Peyer's patch (tissue), 4 donors: ENCODE measurements around the gene MTHFSD. TPM values are rescaled to one million over a fixed set of nuclear protein-coding genes. Genes with fewer than 3 reads are reported as not detected.

Source experiments
- DNase-seq, 3 donors: peaks; one replicate each; pipeline ENCODE4 v3.0.0-alpha.2; 2017 to 2019
- H3K27ac ChIP-seq, 4 donors: fragments of 200-600 bp; sonication (generic); one replicate each; pipeline ENCODE4 v1.5.1; 2016 to 2019
- H3K27me3 ChIP-seq, 2 donors: fragments of 200-600 bp; sonication (generic); one replicate each; pipeline ENCODE4 v1.5.1; 2019
- H3K36me3 ChIP-seq, 3 donors: fragments of 200-600 bp; sonication (generic); one replicate each; pipeline ENCODE4 v1.5.1; 2016 to 2019
- H3K4me1 ChIP-seq, 4 donors: fragments of 200-600 bp; sonication (generic); one replicate each; pipeline ENCODE4 v1.5.1; 2016 to 2019
- H3K4me3 ChIP-seq, 4 donors: fragments of 200-600 bp; sonication (generic); 1 replicate in 3 of 4; 2 replicates in 1 of 4; pipeline ENCODE4 v1.5.1; 2016 to 2019; ENCODE audit warnings: mild to moderate bottlenecking in 1 of 4
- H3K9me3 ChIP-seq, 4 donors: fragments of 200-600 bp; sonication (generic); one replicate each; pipeline ENCODE4 v1.5.1; 2016 to 2019; ENCODE audit warnings: mild to moderate bottlenecking in 1 of 4
- CTCF ChIP-seq, 6 experiments: fragments of 450-650 bp in 4 of 6; fragments of 200-600 bp in 2 of 6; sonication (generic) in 1 of 6; IDR thresholded peaks; one replicate each; pipeline ENCODE4 v1.5.1; 2017 to 2019; ENCODE audit warnings: antibody characterized with exemption in 6 of 6, mild to moderate bottlenecking in 3 of 6, moderate library complexity in 1 of 6
- POLR2A ChIP-seq, 2 donors: fragments of 450-650 bp; IDR thresholded peaks; one replicate each; pipeline ENCODE4 v1.5.1; 2017; ENCODE audit warnings: antibody characterized with exemption in 2 of 2, mild to moderate bottlenecking in 2 of 2, moderate library complexity in 2 of 2
- total RNA-seq, 4 donors: library from RNA; depleted of rRNA; stranded (reverse); fragments of >200 nt; gene quantifications; one replicate each; pipeline ENCODE4 v1.1.0, GENCODE V29; 2016

MTHFSD gene
- total RNA-seq, 4 donors from 2014 or later: 18.2 to 35.4 (median 21.9) TPM

DNA sequence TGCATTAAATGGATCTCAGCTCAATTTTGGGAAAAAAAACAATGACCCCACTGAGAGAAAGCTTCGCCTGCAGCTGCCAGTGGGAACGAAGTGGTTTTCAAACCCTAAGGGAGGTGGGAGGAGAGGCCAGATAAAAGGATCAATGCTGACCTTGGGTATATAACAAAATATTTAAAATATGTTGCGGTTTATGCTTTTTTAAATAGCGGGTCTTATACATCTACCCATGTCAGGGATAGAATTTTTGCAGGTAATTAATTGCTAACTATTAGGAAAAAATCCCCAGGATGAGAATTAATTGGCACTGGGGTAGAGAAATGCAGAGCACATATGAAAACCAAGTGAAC lies 55.6 kb downstream of the MTHFSD start:
- peaks cover 0 to 22% of the 10 kb centered on the region in 2 donors for H3K27me3 ChIP-seq

DNA sequence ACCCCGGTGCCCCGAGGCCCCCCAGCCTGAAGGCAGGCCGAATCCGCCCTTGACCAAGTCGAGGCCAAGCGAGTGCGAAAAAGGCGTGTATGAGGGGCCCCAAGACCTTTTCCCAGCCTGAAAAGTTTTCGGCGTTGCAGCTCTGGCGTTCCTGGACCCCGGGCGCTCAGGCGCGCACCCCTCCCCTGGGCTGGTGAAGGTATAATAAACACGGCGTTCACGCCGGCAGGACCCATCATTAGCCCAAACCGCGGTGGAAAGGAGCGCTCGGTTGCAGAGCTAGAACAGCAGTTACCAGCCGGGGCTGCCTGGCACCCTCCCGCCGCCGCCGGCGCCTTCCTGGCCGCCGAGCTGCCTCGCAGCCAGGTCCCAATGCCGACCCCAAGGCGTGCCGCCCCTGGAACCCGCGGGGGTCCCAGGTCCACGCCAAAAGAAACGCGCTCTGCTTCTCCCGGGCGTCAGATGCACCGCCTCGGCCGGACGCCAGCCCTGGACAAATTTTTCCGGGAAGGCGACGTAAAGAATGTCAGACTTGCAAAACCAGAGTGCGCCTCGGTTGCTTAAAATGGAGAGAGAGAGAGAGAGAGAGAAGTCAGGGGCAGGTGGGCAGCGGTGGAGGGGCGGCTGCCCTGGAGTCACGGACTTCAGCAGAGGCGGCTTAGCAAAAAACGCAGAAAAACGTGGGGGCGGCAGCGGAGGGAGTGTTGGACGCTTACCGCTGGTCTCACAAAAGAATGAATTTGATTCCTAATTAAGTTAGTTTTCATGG lies 56.2 kb downstream of the MTHFSD start:
- H3K36me3 ChIP-seq: no peaks in the 10 kb centered on the region
- peak overlapping the region in 3 of 4 donors; percentile 21 to 51 (median 41) for H3K4me3 ChIP-seq
- peak overlapping the region; percentile 63 to 99 (median 80) for H3K27ac ChIP-seq
- H3K4me1 ChIP-seq: no peaks in the 10 kb centered on the region
- no peak for DNase-seq
- no peaks in the 10 kb centered on the region for H3K9me3 ChIP-seq
- peaks cover 0 to 16% of the 10 kb centered on the region in 2 donors for H3K27me3 ChIP-seq
- TF ChIP-seq POLR2A (IDR thresholded peaks at IDR 0.05) (no peak), CTCF (IDR thresholded peaks at IDR 0.05) (no peak)

More for the DNA sequence above, 55.6 kb downstream of the MTHFSD start:
- Histone ChIP-seq H3K4me1 (no peaks in the 10 kb centered on the region), H3K36me3 (no peaks in the 10 kb centered on the region), H3K27ac (peak overlapping the region; percentile 63 to 99 (median 80)), H3K9me3 (no peaks in the 10 kb centered on the region), H3K4me3 (peak overlapping the region in 2 of 4 donors; percentile 41 to 51)
- no peak for DNase-seq
- TF ChIP-seq CTCF (IDR thresholded peaks at IDR 0.05): no peak

DNA sequence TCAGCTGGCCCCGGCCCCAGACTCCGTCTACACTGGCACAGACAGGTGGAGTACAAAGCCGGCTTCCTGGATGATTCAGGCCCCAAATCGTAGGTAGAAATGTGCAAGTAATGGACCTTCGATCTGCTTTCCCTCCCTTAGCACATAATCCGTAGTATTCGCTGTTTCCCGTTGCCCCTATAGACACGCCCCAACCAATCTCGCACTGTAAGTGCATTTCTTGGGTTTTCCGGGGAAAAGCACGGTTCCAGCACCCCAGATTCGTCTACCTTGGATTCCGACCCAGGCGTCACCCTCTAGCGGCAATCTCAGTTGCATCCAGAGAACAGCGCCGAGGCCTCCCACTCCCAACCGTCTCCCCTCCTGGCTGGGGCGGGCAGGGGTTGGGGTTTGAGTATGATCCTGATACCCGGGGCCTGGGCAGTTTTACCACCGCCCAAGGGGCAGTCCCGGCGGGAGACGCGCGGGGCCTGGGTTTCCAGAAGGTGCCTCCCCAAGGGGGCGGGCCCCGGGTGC lies 56.8 kb downstream of the MTHFSD start:
- Histone ChIP-seq H3K27ac (peak overlapping the region; percentile 63 to 99 (median 80)), H3K4me1 (no peaks in the 10 kb centered on the region), H3K27me3 (peaks cover 0 to 15% of the 10 kb centered on the region in 2 donors), H3K9me3 (no peaks in the 10 kb centered on the region), H3K4me3 (peak overlapping the region in 3 of 4 donors; percentile 21 to 51 (median 41)), H3K36me3 (no peaks in the 10 kb centered on the region)
- TF ChIP-seq CTCF (IDR thresholded peaks at IDR 0.05): no peak
- TF ChIP-seq POLR2A (IDR thresholded peaks at IDR 0.05): no peak
- DNase-seq: no peak

DNA sequence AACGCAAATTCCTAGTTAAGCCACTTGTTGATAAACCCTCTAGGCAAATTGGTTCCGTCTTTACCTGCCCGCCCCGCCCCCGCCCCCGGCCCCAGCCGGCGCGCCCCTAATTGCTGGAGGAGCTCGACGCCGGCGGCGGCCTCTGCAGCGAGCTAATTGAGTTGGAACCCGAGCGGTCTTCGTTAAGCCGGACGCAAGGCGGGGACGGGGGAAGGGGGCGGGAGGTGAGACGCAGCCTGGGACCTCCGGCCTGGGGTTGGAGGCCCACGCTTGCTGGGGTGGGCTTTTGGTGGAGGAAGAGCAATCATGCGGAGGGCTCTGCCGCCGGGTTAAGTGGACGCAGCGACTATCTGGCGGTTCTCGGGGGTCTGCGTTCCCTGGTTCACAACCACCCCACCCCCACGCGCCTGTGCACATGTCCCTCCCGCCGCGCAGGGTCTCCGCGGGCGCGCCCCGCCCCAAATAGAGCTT lies 57.4 kb downstream of the MTHFSD start:
- peak overlapping the region; percentile 21 to 51 (median 32) for H3K4me3 ChIP-seq

GRCh38 chr16:86496929-86497461 lies 58.0 kb downstream of the MTHFSD start:
- Histone ChIP-seq H3K27me3 (peaks cover 0 to 15% of the 10 kb centered on the region in 2 donors), H3K27ac (peak overlapping the region; percentile 63 to 99 (median 80)), H3K4me3 (peak overlapping the region; percentile 21 to 51 (median 32)), H3K4me1 (no peaks in the 10 kb centered on the region), H3K9me3 (no peaks in the 10 kb centered on the region), H3K36me3 (no peaks in the 10 kb centered on the region)
- TF ChIP-seq POLR2A (IDR thresholded peaks at IDR 0.05) (no peak), CTCF (IDR thresholded peaks at IDR 0.05) (no peak)
- no peak for DNase-seq

More for the DNA sequence above, 57.4 kb downstream of the MTHFSD start:
- Histone ChIP-seq H3K4me1 (no peaks in the 10 kb centered on the region), H3K27ac (peak overlapping the region; percentile 63 to 99 (median 80)), H3K27me3 (peaks cover 0 to 15% of the 10 kb centered on the region in 2 donors), H3K36me3 (no peaks in the 10 kb centered on the region), H3K9me3 (no peaks in the 10 kb centered on the region)
- DNase-seq: no peak
- no peak for TF ChIP-seq CTCF (IDR thresholded peaks at IDR 0.05)
- TF ChIP-seq POLR2A (IDR thresholded peaks at IDR 0.05): no peak
